ENCODE measurements around the gene SMU1. TPM values are rescaled to one million over a fixed set of nuclear protein-coding genes. Genes with fewer than 3 reads are reported as not detected.
"Not testable (repeated sequence)": the region's sequence is repeated elsewhere in the genome, so short reads cannot be mapped to it uniquely, and the experiment has no call there.

The SMU1 gene
- total RNA-seq, 1 experiment from 2014 or later: 30.5 TPM

DNA sequence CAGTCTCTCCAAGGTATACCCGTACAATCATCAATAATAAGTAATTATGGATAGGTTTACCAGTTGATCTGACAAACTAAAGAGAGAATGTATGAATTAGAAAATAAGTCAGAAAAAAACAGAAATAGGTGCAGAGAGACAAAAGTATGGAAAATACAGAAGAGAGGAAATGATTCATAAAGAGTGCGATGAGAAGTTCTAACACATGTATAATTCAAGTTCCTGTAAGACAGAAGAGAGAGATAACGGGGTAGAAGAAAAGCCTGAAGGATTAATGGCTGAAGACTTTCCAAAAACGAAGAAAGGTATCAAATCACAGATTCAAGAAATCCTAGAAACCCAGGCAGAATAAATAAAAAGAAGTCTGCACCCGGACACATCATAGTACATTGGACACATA, 16.2 kb upstream of the SMU1 start:
- H3K9me2 ChIP-seq (ENCODE audit: insufficient read depth): no peaks in the 10 kb centered on the region
- RAD21 ChIA-PET (ENCODE audit: low non-redundant PET in 1 of 2, low total read pairs in 2 of 2, uncharacterized antibody in 2 of 2, unreplicated experiment in 2 of 2): no interaction called here
- H3K4me3 ChIP-seq (replicated peaks in 1 of 2; ENCODE audit: low read depth in 1 of 2, low read length in 2 of 2): no peak overlapping the region
- CTCF ChIA-PET: no interaction called here
- no peak overlapping the region for H3K9ac ChIP-seq (ENCODE audit: low read length)
- H3K79me2 ChIP-seq (ENCODE audit: insufficient read depth, low read length): no peaks in the 10 kb centered on the region
- DNase-seq (ENCODE audit: low read depth, low spot score): no peak
- H2AFZ ChIP-seq (ENCODE audit: low read depth, low read length, poor library complexity, severe bottlenecking): no peak overlapping the region
- intact Hi-C loops (cut with micrococcal nuclease): no loop called here
- TF ChIP-seq EZH2 (IDR thresholded peaks at IDR 0.05) (no peak), SRF (IDR thresholded peaks at IDR 0.05; ENCODE audit: low read depth) (no peak), YY1 (IDR thresholded peaks at IDR 0.05; ENCODE audit: extremely low read depth, insufficient replicate concordance, low read depth, low read length) (no peak), FOSL1 (IDR thresholded peaks at IDR 0.05; ENCODE audit: low read depth) (no peak), SP1 (IDR thresholded peaks at IDR 0.05; ENCODE audit: low read depth) (no peak), RAD21 (IDR thresholded peaks at IDR 0.05; ENCODE audit: low read depth) (no peak), TCF7L2 (IDR thresholded peaks at IDR 0.05; ENCODE audit: borderline replicate concordance, extremely low read depth, insufficient read depth, insufficient read length) (no peak), SIN3A (IDR thresholded peaks at IDR 0.05; ENCODE audit: low read depth) (no peak), CBX3 (IDR thresholded peaks at IDR 0.05; ENCODE audit: low read depth) (no peak), ZNF274 (IDR thresholded peaks at IDR 0.05; ENCODE audit: low read depth, low read length) (no peak), ELF1 (IDR thresholded peaks at IDR 0.05; ENCODE audit: borderline replicate concordance, low read depth) (no peak)
- TF ChIP-seq, protein P1, sequence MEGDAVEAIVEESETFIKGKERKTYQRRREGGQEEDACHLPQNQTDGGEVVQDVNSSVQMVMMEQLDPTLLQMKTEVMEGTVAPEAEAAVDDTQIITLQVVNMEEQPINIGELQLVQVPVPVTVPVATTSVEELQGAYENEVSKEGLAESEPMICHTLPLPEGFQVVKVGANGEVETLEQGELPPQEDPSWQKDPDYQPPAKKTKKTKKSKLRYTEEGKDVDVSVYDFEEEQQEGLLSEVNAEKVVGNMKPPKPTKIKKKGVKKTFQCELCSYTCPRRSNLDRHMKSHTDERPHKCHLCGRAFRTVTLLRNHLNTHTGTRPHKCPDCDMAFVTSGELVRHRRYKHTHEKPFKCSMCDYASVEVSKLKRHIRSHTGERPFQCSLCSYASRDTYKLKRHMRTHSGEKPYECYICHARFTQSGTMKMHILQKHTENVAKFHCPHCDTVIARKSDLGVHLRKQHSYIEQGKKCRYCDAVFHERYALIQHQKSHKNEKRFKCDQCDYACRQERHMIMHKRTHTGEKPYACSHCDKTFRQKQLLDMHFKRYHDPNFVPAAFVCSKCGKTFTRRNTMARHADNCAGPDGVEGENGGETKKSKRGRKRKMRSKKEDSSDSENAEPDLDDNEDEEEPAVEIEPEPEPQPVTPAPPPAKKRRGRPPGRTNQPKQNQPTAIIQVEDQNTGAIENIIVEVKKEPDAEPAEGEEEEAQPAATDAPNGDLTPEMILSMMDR (IDR thresholded peaks at IDR 0.05 in 2 of 3, conservative IDR thresholded peaks at IDR 0.05 in 1 of 3; ENCODE audit: borderline replicate concordance in 1 of 3, insufficient read depth in 1 of 3, low read depth in 2 of 3, low read length in 2 of 3): no peak
- TF ChIP-seq, protein P2, sequence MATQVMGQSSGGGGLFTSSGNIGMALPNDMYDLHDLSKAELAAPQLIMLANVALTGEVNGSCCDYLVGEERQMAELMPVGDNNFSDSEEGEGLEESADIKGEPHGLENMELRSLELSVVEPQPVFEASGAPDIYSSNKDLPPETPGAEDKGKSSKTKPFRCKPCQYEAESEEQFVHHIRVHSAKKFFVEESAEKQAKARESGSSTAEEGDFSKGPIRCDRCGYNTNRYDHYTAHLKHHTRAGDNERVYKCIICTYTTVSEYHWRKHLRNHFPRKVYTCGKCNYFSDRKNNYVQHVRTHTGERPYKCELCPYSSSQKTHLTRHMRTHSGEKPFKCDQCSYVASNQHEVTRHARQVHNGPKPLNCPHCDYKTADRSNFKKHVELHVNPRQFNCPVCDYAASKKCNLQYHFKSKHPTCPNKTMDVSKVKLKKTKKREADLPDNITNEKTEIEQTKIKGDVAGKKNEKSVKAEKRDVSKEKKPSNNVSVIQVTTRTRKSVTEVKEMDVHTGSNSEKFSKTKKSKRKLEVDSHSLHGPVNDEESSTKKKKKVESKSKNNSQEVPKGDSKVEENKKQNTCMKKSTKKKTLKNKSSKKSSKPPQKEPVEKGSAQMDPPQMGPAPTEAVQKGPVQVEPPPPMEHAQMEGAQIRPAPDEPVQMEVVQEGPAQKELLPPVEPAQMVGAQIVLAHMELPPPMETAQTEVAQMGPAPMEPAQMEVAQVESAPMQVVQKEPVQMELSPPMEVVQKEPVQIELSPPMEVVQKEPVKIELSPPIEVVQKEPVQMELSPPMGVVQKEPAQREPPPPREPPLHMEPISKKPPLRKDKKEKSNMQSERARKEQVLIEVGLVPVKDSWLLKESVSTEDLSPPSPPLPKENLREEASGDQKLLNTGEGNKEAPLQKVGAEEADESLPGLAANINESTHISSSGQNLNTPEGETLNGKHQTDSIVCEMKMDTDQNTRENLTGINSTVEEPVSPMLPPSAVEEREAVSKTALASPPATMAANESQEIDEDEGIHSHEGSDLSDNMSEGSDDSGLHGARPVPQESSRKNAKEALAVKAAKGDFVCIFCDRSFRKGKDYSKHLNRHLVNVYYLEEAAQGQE (IDR thresholded peaks at IDR 0.05; ENCODE audit: low read depth): no peak
- TF ChIP-seq, protein P3, sequence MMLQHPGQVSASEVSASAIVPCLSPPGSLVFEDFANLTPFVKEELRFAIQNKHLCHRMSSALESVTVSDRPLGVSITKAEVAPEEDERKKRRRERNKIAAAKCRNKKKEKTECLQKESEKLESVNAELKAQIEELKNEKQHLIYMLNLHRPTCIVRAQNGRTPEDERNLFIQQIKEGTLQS (IDR thresholded peaks at IDR 0.05): no peak
- TF ChIP-seq, protein P4, sequence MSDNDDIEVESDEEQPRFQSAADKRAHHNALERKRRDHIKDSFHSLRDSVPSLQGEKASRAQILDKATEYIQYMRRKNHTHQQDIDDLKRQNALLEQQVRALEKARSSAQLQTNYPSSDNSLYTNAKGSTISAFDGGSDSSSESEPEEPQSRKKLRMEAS (IDR thresholded peaks at IDR 0.05): no peak
- H3K36me3 ChIP-seq (ENCODE audit: control insufficient read depth in 1 of 2, insufficient read depth in 2 of 2, low read length in 2 of 2): no peaks in the 10 kb centered on the region
- no peak overlapping the region for H3K27ac ChIP-seq (ENCODE audit: low read depth, low read length)
- no peaks in the 10 kb centered on the region for H3K4me1 ChIP-seq (ENCODE audit: control insufficient read depth in 1 of 2, insufficient read depth in 2 of 2, low read length in 2 of 2)
- H3K4me2 ChIP-seq (ENCODE audit: low read length): no peak overlapping the region
- no peaks in the 10 kb centered on the region for H4K20me1 ChIP-seq (ENCODE audit: insufficient read depth)
- no peaks in the 10 kb centered on the region for H3K9me3 ChIP-seq (ENCODE audit: control insufficient read depth in 1 of 2, insufficient read depth in 1 of 2, low read depth in 1 of 2, low read length in 2 of 2)
- ATAC-seq: no peak
- POLR2A ChIA-PET: no interaction called here
- BruUV-seq (replicated peaks): no TSS peak
- no peaks in the 10 kb centered on the region for H3K27me3 ChIP-seq (ENCODE audit: insufficient read depth, low read length)

DNA sequence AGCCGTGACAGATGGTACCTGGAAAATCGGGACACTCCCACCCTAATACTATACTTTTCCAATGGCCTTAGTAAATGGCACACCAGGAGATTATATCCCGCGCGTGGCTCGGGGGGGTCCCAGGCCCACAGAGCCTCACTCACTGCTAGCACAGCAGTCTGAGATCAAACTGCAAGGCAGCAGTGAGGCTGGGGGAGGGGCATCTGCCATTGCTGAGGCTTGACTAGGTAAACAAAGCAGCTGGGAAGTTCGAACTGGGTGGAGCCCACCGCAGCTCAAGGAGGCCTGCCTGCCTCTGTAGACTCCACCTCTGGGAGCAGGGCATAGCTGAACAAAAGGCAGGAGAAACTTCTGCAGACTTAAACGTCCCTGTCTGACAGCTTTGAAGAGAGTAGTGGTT, 9.2 kb upstream of the SMU1 start:
- H3K4me2 ChIP-seq (ENCODE audit: low read length); RAD21 ChIA-PET (ENCODE audit: low non-redundant PET in 1 of 2, low total read pairs in 2 of 2, uncharacterized antibody in 2 of 2, unreplicated experiment in 2 of 2); CTCF ChIA-PET: not testable (repeated sequence)

More for the DNA sequence above, 9.2 kb upstream of the SMU1 start:
- H3K9ac ChIP-seq (ENCODE audit: low read length); intact Hi-C loops (cut with micrococcal nuclease); H3K79me2 ChIP-seq (ENCODE audit: insufficient read depth, low read length); ATAC-seq; H3K9me2 ChIP-seq (ENCODE audit: insufficient read depth); H3K4me3 ChIP-seq (replicated peaks in 1 of 2; ENCODE audit: low read depth in 1 of 2, low read length in 2 of 2); DNase-seq (ENCODE audit: low read depth, low spot score); H2AFZ ChIP-seq (ENCODE audit: low read depth, low read length, poor library complexity, severe bottlenecking); BruUV-seq (replicated peaks); H3K4me1 ChIP-seq (ENCODE audit: control insufficient read depth in 1 of 2, insufficient read depth in 2 of 2, low read length in 2 of 2); H3K27ac ChIP-seq (ENCODE audit: low read depth, low read length); H3K36me3 ChIP-seq (ENCODE audit: control insufficient read depth in 1 of 2, insufficient read depth in 2 of 2, low read length in 2 of 2); H4K20me1 ChIP-seq (ENCODE audit: insufficient read depth); POLR2A ChIA-PET; H3K27me3 ChIP-seq (ENCODE audit: insufficient read depth, low read length); H3K9me3 ChIP-seq (ENCODE audit: control insufficient read depth in 1 of 2, insufficient read depth in 1 of 2, low read depth in 1 of 2, low read length in 2 of 2): not testable (repeated sequence)

Data from HCT116 (cell line).